Loucy (cell line): ENCODE results near the gene ISLR2.

ENCODE experiments used
- H2AFZ ChIP-seq: fragments of 200-600 bp; sonication (generic); 2 replicates; pipeline ENCODE4 v1.6.0; 2016; ENCODE audit warnings: antibody characterized with exemption, mild to moderate bottlenecking, low read length, moderate library complexity
- H3F3A ChIP-seq: fragments of 200-600 bp; 2 replicates; pipeline ENCODE4 v1.6.0; 2016; ENCODE audit warnings: antibody characterized with exemption, low read depth, mild to moderate bottlenecking
- H3K27me3 ChIP-seq: fragments of 200-600 bp; sonication (generic); 2 replicates; pipeline ENCODE4 v1.6.1; 2014; ENCODE audit warnings: low read length, mild to moderate bottlenecking; ENCODE audit not compliant: insufficient read depth, poor library complexity, severe bottlenecking
- H3K36me3 ChIP-seq: fragments of 200-600 bp; sonication (generic); 2 replicates; pipeline ENCODE4 v1.6.1; 2016; ENCODE audit warnings: low read length; ENCODE audit not compliant: insufficient read depth
- H3K4me1 ChIP-seq: fragments of 200-600 bp; sonication (generic); 2 replicates; pipeline ENCODE4 v1.5.1; 2014; ENCODE audit warnings: low read length, mild to moderate bottlenecking; ENCODE audit not compliant: insufficient read depth, poor library complexity, severe bottlenecking
- H3K4me2 ChIP-seq: fragments of 200-600 bp; sonication (generic); 2 replicates; pipeline ENCODE4 v1.6.0; 2014; ENCODE audit warnings: antibody characterized with exemption, low read length, low read depth, mild to moderate bottlenecking; ENCODE audit not compliant: poor library complexity, severe bottlenecking
- H3K4me3 ChIP-seq: fragments of 200-600 bp; sonication (generic); 2 replicates; pipeline ENCODE4 v1.5.1; 2014; ENCODE audit warnings: low read length, mild to moderate bottlenecking, mixed read lengths; ENCODE audit not compliant: poor library complexity, severe bottlenecking
- H3K79me2 ChIP-seq: fragments of 200-600 bp; sonication (generic); 2 replicates; pipeline ENCODE4 v1.6.1; 2014; ENCODE audit warnings: low read length; ENCODE audit not compliant: insufficient read depth
- H3K9ac ChIP-seq: fragments of 200-600 bp; sonication (generic); 2 replicates; pipeline ENCODE4 v1.6.0; 2014; ENCODE audit warnings: mild to moderate bottlenecking, low read depth, low read length, moderate library complexity; ENCODE audit not compliant: poor library complexity, severe bottlenecking
- H3K9me2 ChIP-seq: fragments of 200-600 bp; sonication (generic); replicated peaks from 2 replicates; pipeline ENCODE4 v1.6.1; 2016; ENCODE audit warnings: low read depth, low read length, mixed read lengths
- H3K9me3 ChIP-seq: fragments of 200-600 bp; sonication (generic); 2 replicates; pipeline ENCODE4 v1.6.1; 2014; ENCODE audit warnings: mild to moderate bottlenecking, antibody characterized with exemption, low read length, low read depth; ENCODE audit not compliant: insufficient read depth
- H4K20me1 ChIP-seq: fragments of 200-600 bp; sonication (generic); 2 replicates; pipeline ENCODE4 v1.6.0; 2014; ENCODE audit warnings: antibody characterized with exemption, low read length, mild to moderate bottlenecking; ENCODE audit not compliant: insufficient read depth, poor library complexity, severe bottlenecking
- CTCF ChIP-seq: fragments of 200-600 bp; sonication (generic); conservative IDR thresholded peaks from 2 replicates; pipeline ENCODE4 v1.5.1; 2014; ENCODE audit warnings: mild to moderate bottlenecking, antibody characterized with exemption, low read length
- EZH2phosphoT487 ChIP-seq: fragments of 200-600 bp; IDR thresholded peaks from 2 replicates; pipeline ENCODE4 v1.6.1; 2018; ENCODE audit warnings: antibody characterized with exemption, mild to moderate bottlenecking, moderate library complexity, borderline replicate concordance

The ISLR2 gene

GRCh38 chr15:74165461-74165860 is 35.1 kb downstream of the ISLR2 start:
- Histone ChIP-seq H3K9me2 (no peaks in the 10 kb centered on the region), H3K9me3 (no peaks in the 10 kb centered on the region), H3K27me3 (no peaks in the 10 kb centered on the region), H3K9ac (no peak overlapping the region), H3K79me2 (no peaks in the 10 kb centered on the region), H3K4me3 (no peak overlapping the region), H2AFZ (no peak overlapping the region), H4K20me1 (no peaks in the 10 kb centered on the region), H3K4me1 (no peaks in the 10 kb centered on the region), H3F3A (no peaks in the 10 kb centered on the region), H3K4me2 (no peak overlapping the region), H3K36me3 (no peaks in the 10 kb centered on the region)
- TF ChIP-seq CTCF, result no peak
- TF ChIP-seq EZH2phosphoT487, result no peak

GRCh38 chr15:74167891-74168331 is 37.5 kb downstream of the ISLR2 start:
- no peaks in the 10 kb centered on the region for H3K36me3 ChIP-seq
- H3K9ac ChIP-seq, result no peak overlapping the region
- H3K4me2 ChIP-seq, result no peak overlapping the region
- no peaks in the 10 kb centered on the region for H3K79me2 ChIP-seq
- no peaks in the 10 kb centered on the region for H3K9me3 ChIP-seq
- no peak overlapping the region for H3K4me3 ChIP-seq
- H3K4me1 ChIP-seq, result no peaks in the 10 kb centered on the region
- no peaks in the 10 kb centered on the region for H3K27me3 ChIP-seq
- TF ChIP-seq EZH2phosphoT487, result no peak
- no peak for TF ChIP-seq CTCF
- no peak overlapping the region for H2AFZ ChIP-seq
- no peaks in the 10 kb centered on the region for H3F3A ChIP-seq
- no peaks in the 10 kb centered on the region for H3K9me2 ChIP-seq
- H4K20me1 ChIP-seq, result no peaks in the 10 kb centered on the region

DNA sequence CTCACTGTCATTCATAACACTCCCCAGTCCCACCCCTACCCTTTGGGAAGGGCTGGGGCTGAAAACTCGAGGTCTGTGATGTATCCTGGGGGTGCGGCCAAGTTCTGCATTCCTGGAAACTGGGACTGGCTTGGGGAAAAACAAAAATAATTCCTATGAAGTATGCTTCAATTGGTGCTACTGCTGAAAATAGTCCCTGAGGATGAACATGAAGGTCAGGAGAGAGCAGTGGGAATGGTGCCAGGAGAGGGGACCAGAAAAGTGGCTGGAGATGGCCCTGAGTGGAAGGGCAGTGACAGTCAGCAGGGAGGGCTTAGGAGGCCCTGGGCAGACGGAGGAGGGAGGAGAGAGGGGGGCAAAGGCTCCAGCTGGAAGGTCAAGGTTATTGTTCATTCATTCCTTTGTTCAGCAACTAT is 38.3 kb downstream of the ISLR2 start:
- no peaks in the 10 kb centered on the region for H3K27me3 ChIP-seq
- H3K36me3 ChIP-seq, result no peaks in the 10 kb centered on the region
- no peaks in the 10 kb centered on the region for H3K4me1 ChIP-seq
- H2AFZ ChIP-seq, result no peak overlapping the region
- H4K20me1 ChIP-seq, result no peaks in the 10 kb centered on the region
- no peaks in the 10 kb centered on the region for H3K9me2 ChIP-seq
- no peaks in the 10 kb centered on the region for H3K79me2 ChIP-seq
- H3K9ac ChIP-seq, result no peak overlapping the region
- TF ChIP-seq EZH2phosphoT487, result no peak
- TF ChIP-seq CTCF, result no peak
- no peaks in the 10 kb centered on the region for H3K9me3 ChIP-seq
- no peak overlapping the region for H3K4me3 ChIP-seq
- no peak overlapping the region for H3K4me2 ChIP-seq
- no peaks in the 10 kb centered on the region for H3F3A ChIP-seq
